Natural killer cell (primary cell): ENCODE measurements around the gene MDGA2. TPM values are rescaled to one million over a fixed set of nuclear protein-coding genes. Genes with fewer than 3 reads are reported as not detected.

Source experiments
- ATAC-seq, 3 donors: fragments of 150-1000 bp in 2 of 3; fragments of 200-7000 bp in 1 of 3; cut with Tn5 transposase; 1 replicate in 1 of 3; 2 replicates in 2 of 3; pipeline ENCODE4 v1.10.0; 2021; ENCODE audit warnings: mild to moderate bottlenecking in 2 of 3, moderate library complexity in 2 of 3
- DNase-seq, 2 donors: peaks; one replicate each; pipeline versions ENCODE4 v3.0.0 to v3.0.0-alpha.2; 2013 to 2021; ENCODE audit warnings: mixed read lengths in 1 of 2
- H3K27ac ChIP-seq: one replicate; pipeline ENCODE4 v1.5.1; 2013; ENCODE audit warnings: mild to moderate bottlenecking, low read length
- H3K27me3 ChIP-seq: one replicate; pipeline ENCODE4 v1.6.1; 2013; ENCODE audit warnings: low read length; ENCODE audit not compliant: control insufficient read depth, insufficient read depth
- H3K36me3 ChIP-seq: one replicate; pipeline ENCODE4 v1.6.1; 2013; ENCODE audit warnings: low read length; ENCODE audit not compliant: control insufficient read depth, insufficient read depth
- H3K4me1 ChIP-seq: one replicate; pipeline ENCODE4 v1.6.1; 2013; ENCODE audit warnings: low read length; ENCODE audit not compliant: control insufficient read depth, insufficient read depth
- H3K4me3 ChIP-seq: one replicate; pipeline ENCODE4 v1.5.1; 2013; ENCODE audit warnings: low read length
- H3K9me3 ChIP-seq: one replicate; pipeline ENCODE4 v1.6.1; 2013; ENCODE audit warnings: low read length; ENCODE audit not compliant: control insufficient read depth, insufficient read depth
- H3K27ac Mint-ChIP-seq, 2 donors: one replicate each; pipeline ENCODE4 v1.8.0; 2022; ENCODE audit warnings: mild to moderate bottlenecking in 2 of 2, mixed read lengths in 2 of 2, moderate library complexity in 1 of 2
- H3K27me3 Mint-ChIP-seq, 2 donors: one replicate each; pipeline ENCODE4 v1.8.0; 2022; ENCODE audit warnings: low read depth in 2 of 2, mixed read lengths in 2 of 2
- H3K36me3 Mint-ChIP-seq: one replicate; pipeline ENCODE4 v1.8.0; 2022; ENCODE audit warnings: mixed read lengths
- H3K4me1 Mint-ChIP-seq, 2 donors: one replicate each; pipeline ENCODE4 v1.8.0; 2022; ENCODE audit warnings: mixed read lengths in 2 of 2
- H3K4me3 Mint-ChIP-seq: one replicate; pipeline ENCODE4 v1.8.0; 2022; ENCODE audit warnings: mild to moderate bottlenecking, moderate library complexity, mixed read lengths
- H3K9me3 Mint-ChIP-seq, 2 donors: one replicate each; pipeline ENCODE4 v1.8.0; 2022; ENCODE audit warnings: mixed read lengths in 2 of 2
- WGBS: methylation state at CpG from one replicate; pipeline ENCODE4 v1.1.7; 2013; ENCODE audit warnings: missing lambda C conversion rate; ENCODE audit not compliant: insufficient coverage; 5-methylcytosine and 5-hydroxymethylcytosine counted together
- intact Hi-C: fragments of 100-400 bp; cut with micrococcal nuclease; formaldehyde crosslinking; loops from one replicate; pipeline ENCODE4 v1.14.2; 2022
- total RNA-seq, 4 donors: library from RNA; stranded (reverse); fragments of 120-200 nt in 1 of 4; gene quantifications; one replicate each; pipeline versions ENCODE4 v1.2.3 to v1.2.4, GENCODE V29; 2013 to 2022
- TF ChIP-seq, protein P1 (sequence below): fragments of 200-600 bp; IDR thresholded peaks from one replicate; pipeline ENCODE4 v1.8.0; 2022; ENCODE audit warnings: antibody characterized with exemption

MDGA2 gene
- total RNA-seq, 3 donors from 2014 or later (not counting 1 experiment from before 2014, with no cell fraction given) = not detected

DNA sequence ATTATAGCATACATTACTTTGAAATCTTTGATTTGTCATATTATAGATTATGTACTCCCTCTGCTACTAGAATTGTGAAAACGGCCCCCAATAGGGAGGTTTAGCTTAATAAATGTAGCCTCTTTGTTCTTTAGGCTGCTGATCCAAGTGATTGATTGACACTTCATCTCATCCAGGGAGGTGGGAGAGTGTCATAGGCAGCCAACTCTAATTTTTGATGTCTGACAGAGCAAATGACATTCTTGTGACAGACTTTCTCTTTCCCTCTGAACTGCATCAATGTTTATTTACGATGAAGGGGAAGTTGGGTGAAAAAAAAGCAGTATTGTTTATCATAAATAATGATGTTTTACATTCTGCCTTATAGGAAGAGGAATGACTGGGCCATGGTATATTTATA lies 221.4 kb downstream of the MDGA2 start:
- no peak overlapping the region for H3K27ac ChIP-seq
- H3K9me3 ChIP-seq = peaks cover 3% of the 10 kb centered on the region
- H3K36me3 ChIP-seq = no peaks in the 10 kb centered on the region
- peaks cover 10 to 14% of the 10 kb centered on the region in 2 donors for H3K9me3 Mint-ChIP-seq
- TF ChIP-seq, protein P1, sequence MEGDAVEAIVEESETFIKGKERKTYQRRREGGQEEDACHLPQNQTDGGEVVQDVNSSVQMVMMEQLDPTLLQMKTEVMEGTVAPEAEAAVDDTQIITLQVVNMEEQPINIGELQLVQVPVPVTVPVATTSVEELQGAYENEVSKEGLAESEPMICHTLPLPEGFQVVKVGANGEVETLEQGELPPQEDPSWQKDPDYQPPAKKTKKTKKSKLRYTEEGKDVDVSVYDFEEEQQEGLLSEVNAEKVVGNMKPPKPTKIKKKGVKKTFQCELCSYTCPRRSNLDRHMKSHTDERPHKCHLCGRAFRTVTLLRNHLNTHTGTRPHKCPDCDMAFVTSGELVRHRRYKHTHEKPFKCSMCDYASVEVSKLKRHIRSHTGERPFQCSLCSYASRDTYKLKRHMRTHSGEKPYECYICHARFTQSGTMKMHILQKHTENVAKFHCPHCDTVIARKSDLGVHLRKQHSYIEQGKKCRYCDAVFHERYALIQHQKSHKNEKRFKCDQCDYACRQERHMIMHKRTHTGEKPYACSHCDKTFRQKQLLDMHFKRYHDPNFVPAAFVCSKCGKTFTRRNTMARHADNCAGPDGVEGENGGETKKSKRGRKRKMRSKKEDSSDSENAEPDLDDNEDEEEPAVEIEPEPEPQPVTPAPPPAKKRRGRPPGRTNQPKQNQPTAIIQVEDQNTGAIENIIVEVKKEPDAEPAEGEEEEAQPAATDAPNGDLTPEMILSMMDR = no peak
- no peaks in the 10 kb centered on the region for H3K4me1 Mint-ChIP-seq
- no CpG with 5 or more reads among the region's 2 CpGs for WGBS
- H3K27ac Mint-ChIP-seq = no peak overlapping the region
- intact Hi-C loops = no loop called here
- no peaks in the 10 kb centered on the region for H3K27me3 ChIP-seq
- no peak overlapping the region for H3K4me3 ChIP-seq
- H3K4me3 Mint-ChIP-seq = no peak overlapping the region
- no peaks in the 10 kb centered on the region for H3K27me3 Mint-ChIP-seq
- H3K36me3 Mint-ChIP-seq = peaks cover 9% of the 10 kb centered on the region
- no peak for DNase-seq
- no peaks in the 10 kb centered on the region for H3K4me1 ChIP-seq
- no peak for ATAC-seq

DNA sequence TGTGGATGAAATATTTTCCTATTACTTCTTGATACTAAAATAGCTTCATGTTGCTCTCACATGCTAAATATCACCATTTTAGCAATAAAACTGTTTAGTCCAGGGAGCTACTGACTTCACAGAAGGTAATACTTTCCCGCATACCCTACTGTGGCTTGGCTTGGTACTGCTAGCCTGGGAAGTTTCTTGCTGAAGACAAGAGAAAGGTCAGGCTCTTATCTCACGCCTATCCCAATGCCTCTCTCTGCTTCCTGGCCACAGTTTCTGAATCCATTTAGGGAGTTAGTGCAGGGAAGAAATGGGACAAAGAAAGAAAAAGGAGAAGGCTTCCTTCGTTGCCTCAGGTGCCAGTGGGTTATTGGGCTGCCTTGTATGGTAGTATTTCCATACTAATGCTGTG lies 228.3 kb downstream of the MDGA2 start:
- H3K27ac ChIP-seq = no peak overlapping the region
- no peaks in the 10 kb centered on the region for H3K36me3 ChIP-seq
- 57% methylated on average over 3 of the region's 3 CpGs for WGBS
- ATAC-seq = no peak
- no peaks in the 10 kb centered on the region for H3K4me1 ChIP-seq
- H3K4me3 ChIP-seq = no peak overlapping the region
- no peaks in the 10 kb centered on the region for H3K9me3 ChIP-seq
- no peaks in the 10 kb centered on the region for H3K4me1 Mint-ChIP-seq
- no peaks in the 10 kb centered on the region for H3K36me3 Mint-ChIP-seq
- intact Hi-C loops = no loop called here
- H3K9me3 Mint-ChIP-seq = peaks cover 8 to 9% of the 10 kb centered on the region in 2 donors
- TF ChIP-seq, protein P1 = no peak
- no peaks in the 10 kb centered on the region for H3K27me3 Mint-ChIP-seq
- DNase-seq = no peak
- no peaks in the 10 kb centered on the region for H3K27me3 ChIP-seq
- H3K4me3 Mint-ChIP-seq = no peak overlapping the region
- no peak overlapping the region for H3K27ac Mint-ChIP-seq

DNA sequence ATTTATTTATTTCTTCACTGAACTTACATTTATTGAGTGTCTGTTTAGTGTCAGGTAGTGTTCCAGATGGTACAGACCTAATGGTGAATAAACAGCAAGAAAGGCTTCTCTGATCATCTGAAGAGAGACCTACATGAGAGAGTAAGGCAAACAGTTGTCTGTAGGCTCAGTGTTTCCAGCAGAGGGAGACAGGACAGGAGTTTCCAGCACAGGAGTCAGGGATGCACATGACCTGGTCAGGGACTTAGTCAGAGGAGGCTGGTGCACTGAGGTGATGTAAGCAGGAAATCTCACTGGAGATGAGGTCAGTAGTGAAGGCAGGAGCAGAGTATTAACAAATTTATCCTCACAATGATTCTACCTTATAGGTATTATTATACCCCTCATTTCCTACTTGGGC lies 233.2 kb downstream of the MDGA2 start:
- Mint-ChIP-seq H3K4me1 (no peaks in the 10 kb centered on the region), H3K4me3 (no peak overlapping the region), H3K27me3 (no peaks in the 10 kb centered on the region), H3K27ac (no peak overlapping the region), H3K9me3 (peaks cover 10 to 13% of the 10 kb centered on the region in 2 donors), H3K36me3 (peaks cover 6% of the 10 kb centered on the region)
- Histone ChIP-seq H3K4me1 (no peaks in the 10 kb centered on the region), H3K27ac (no peak overlapping the region), H3K36me3 (no peaks in the 10 kb centered on the region), H3K27me3 (no peaks in the 10 kb centered on the region), H3K4me3 (no peak overlapping the region), H3K9me3 (no peaks in the 10 kb centered on the region)
- TF ChIP-seq, protein P1 = no peak
- intact Hi-C loops = no loop called here
- ATAC-seq (no peak), DNase-seq (no peak)

DNA sequence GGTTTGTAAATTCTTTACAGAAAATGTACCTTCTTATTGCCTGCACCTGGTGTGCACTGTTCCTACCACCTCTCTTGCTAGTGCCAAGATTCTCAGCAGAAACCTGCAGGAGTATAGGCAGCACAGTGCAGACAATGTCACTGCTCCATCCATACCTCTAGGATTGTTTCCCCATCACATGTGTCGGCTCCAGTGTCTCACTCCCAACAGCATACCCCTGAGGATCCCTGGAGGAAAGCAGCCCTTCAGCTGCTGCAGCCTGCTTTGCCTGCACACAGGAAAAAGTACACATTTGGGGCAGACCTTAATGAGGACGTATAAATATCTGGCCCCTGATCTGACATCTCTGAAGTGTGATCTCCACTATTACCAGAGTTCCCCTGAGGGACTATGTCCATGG lies 235.5 kb downstream of the MDGA2 start:
- 88% methylated on average over 2 of the region's 2 CpGs for WGBS
- DNase-seq (no peak), ATAC-seq (no peak)
- Mint-ChIP-seq H3K9me3 (peaks cover 11 to 12% of the 10 kb centered on the region in 2 donors), H3K4me3 (no peak overlapping the region), H3K27ac (no peak overlapping the region), H3K27me3 (no peaks in the 10 kb centered on the region), H3K36me3 (peaks cover 6% of the 10 kb centered on the region), H3K4me1 (no peaks in the 10 kb centered on the region)
- no peaks in the 10 kb centered on the region for H3K9me3 ChIP-seq
- H3K36me3 ChIP-seq = no peaks in the 10 kb centered on the region
- intact Hi-C loops = no loop called here
- TF ChIP-seq, protein P1 = no peak
- H3K4me1 ChIP-seq = no peaks in the 10 kb centered on the region
- H3K27me3 ChIP-seq = no peaks in the 10 kb centered on the region
- no peak overlapping the region for H3K4me3 ChIP-seq
- H3K27ac ChIP-seq = no peak overlapping the region
